GM10266 (cell line): ENCODE measurements around the gene ZBTB24.

Experiments
- DNase-seq: peaks from one replicate; pipeline ENCODE4 v3.0.0; 2012; ENCODE audit errors: extremely low spot score
- TF ChIP-seq, protein P1 (sequence below): IDR thresholded peaks from 2 replicates; pipeline ENCODE4 v1.5.1; 2012; ENCODE audit warnings: mild to moderate bottlenecking, low read depth; ENCODE audit not compliant: control insufficient read depth, insufficient read depth; ENCODE audit errors: missing control alignments

ZBTB24 gene

DNA sequence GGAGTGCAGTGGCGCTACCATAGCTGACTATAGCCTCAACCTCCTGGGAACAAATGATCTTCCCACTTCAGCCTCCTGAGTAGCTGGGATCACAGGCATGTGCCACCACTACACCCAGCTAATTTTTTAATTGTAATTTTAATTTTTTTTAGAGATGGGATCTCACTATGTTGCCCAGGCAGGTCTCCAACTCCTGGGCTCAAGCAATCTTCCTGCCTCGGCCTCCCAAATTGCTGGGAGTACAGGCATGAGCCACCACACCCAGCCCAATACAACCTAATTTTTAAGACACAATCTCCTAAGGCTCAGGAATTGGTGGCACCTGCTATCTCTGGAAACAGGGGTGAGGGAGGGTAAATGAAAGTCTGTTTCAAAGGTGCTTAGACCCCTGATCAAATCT is 5.8 kb downstream of the ZBTB24 start:
- TF ChIP-seq, protein P1, sequence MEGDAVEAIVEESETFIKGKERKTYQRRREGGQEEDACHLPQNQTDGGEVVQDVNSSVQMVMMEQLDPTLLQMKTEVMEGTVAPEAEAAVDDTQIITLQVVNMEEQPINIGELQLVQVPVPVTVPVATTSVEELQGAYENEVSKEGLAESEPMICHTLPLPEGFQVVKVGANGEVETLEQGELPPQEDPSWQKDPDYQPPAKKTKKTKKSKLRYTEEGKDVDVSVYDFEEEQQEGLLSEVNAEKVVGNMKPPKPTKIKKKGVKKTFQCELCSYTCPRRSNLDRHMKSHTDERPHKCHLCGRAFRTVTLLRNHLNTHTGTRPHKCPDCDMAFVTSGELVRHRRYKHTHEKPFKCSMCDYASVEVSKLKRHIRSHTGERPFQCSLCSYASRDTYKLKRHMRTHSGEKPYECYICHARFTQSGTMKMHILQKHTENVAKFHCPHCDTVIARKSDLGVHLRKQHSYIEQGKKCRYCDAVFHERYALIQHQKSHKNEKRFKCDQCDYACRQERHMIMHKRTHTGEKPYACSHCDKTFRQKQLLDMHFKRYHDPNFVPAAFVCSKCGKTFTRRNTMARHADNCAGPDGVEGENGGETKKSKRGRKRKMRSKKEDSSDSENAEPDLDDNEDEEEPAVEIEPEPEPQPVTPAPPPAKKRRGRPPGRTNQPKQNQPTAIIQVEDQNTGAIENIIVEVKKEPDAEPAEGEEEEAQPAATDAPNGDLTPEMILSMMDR: no peak
- no peak for DNase-seq

DNA sequence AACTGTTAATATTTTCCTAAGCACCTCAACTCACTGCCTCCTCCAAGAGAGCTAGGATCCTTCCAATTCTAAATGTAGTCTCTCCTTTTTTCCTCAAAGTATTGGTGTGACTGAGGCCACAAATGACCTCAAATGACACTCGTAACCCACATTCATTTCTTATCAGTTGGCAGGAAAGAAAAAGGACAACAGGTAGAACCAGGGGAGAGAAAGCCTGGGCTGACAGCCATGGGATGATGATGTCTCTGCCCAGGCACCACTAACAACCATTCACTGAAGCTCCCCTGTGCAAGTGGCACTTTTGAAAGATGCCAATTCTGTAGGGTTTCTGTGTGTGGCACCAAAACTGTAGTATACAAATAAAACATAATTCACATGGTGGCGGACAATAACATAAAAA is 7.4 kb downstream of the ZBTB24 start:
- DNase-seq: no peak
- TF ChIP-seq, protein P1: no peak

DNA sequence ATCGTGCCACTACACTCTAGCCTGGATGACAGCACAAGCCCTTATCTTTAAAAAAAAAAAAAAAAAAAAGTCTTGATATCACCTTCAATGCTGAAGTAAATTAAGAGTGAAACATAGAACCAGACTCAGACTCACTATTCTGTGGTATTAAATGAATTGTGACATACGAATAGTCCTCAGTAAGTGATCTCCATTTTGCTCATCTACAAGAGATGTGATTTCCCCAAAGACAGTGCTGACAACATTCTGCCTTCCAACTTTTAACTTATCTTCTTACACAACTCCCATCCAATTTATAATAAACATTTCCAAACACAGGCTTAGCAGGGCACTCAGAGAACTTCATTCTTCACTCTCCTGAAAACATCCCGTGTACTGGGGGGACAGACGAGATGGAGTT is 8.0 kb downstream of the ZBTB24 start:
- TF ChIP-seq, protein P1: no peak
- no peak for DNase-seq

DNA sequence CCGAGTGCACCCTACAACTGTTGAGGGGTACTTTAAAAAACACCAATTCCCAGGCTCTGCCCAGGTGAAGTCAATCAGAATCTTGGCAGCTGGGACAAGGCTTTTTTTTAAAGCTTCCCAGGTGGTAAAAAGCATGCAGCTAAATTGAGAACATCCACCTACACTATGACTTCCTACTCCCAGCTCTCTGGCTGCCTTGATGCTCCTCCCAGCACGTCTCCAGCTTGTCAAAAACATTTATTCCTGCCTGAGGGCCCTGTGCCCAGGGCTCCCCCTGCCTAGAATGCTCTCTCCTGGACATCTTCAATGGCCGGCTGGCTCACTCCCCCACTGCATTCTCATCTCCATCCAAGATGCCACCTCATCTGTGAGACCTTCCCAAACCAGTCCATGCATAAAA is 9.9 kb downstream of the ZBTB24 start:
- TF ChIP-seq, protein P1: no peak

DNA sequence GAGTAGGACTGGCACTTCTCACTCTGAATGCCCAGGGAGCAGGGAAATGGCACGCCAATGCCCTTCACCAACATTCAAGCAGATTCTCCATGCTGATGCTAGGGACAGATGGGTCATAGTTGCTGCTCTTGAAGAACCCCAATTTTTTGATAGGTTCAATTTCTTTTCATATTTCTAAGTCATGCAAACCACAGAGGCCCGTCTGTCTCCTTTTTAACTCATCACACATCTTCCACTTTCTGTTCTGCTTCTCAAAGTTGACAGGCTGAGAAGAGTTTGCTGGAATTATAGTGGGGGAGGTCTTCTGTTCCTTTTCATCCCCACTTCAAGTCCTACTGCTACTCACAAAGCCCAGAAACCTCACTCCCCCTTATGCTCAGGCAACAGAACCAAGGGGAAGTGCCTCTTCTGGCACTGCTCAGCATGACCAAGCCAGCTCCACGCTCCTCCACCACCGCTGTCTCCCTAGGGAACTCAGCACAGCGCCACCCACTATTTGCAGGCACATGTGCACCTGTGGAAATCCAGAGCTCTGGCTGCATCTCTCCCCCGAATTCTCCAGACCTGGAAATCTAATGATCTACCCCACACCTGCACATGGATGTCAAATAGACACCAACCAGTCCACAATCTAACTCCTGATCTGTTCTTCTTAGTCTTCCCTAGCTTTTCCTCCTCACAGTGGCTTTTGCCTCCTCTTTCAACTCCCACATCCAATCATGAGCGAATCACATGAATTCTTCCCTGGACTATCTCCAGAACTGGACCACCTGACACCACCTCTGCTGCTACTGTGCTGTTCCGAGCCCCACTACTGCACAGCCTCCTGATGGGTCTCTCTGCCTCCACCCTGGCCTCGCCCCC is 10.7 kb downstream of the ZBTB24 start:
- DNase-seq: no peak
- TF ChIP-seq, protein P1: peak; percentile 12

More for the DNA sequence above, 9.9 kb downstream of the ZBTB24 start:
- DNase-seq: no peak

DNA sequence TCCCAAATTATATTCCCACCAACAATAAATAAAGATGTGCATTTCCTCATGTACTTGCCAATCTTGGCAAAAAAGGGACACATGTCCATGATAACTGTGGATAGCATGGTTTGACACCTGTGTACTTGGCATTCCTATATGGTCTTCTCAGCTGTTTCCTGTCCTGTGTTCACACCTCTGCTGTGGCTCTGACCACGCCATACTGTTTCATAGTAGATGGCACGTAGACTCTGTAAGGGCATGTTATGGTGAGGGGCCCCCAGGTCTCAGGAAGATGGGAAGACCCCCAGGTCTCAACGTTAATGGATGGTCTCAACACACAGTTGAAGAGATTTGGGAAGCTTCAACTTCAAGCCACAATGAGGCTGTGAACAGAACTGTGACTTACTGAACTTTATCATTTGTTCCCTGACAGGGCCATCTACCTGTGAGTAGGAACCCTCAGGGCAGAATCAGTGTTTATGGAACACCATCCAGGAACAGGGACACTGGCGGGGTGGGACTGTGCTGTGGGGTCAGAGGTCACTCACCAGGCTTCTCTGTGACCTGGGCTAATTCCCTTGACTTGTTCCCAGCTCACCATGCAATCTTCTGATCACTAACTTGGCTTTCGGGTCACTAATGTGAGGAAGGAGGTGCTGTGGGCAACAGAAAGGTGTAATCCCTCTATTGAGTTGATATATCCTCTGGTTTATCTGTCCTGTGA is 11.8 kb downstream of the ZBTB24 start:
- no peak for DNase-seq
- TF ChIP-seq, protein P1: no peak
